Keratinocyte (primary cell): ENCODE results near the gene RENBP. TPM values are rescaled to one million over a fixed set of nuclear protein-coding genes. Genes with fewer than 3 reads are reported as not detected.

ENCODE experiments used
- DNase-seq: peaks from one replicate; pipeline ENCODE4 v3.0.0-alpha.2; 2011; ENCODE audit warnings: low read depth, missing footprints, low spot score
- FAIRE-seq: peaks from 2 replicates; lab custom pipeline; 2011; peaks lifted over from hg19 to GRCh38; lab: Jason Lieb, UNC
- H2AFZ ChIP-seq: 2 replicates; pipeline ENCODE4 v1.6.0; 2012; ENCODE audit warnings: low read length, control low read depth, inconsistent platforms; ENCODE audit not compliant: control insufficient read depth
- H3K27ac ChIP-seq: 2 replicates; pipeline ENCODE4 v1.5.1; 2011; ENCODE audit warnings: low read length; ENCODE audit not compliant: control insufficient read depth, insufficient read depth
- H3K27me3 ChIP-seq: 3 replicates; pipeline ENCODE4 v1.6.0; 2011; ENCODE audit warnings: low read length; ENCODE audit not compliant: control insufficient read depth, insufficient read depth; ENCODE audit errors: extremely low read depth
- H3K36me3 ChIP-seq, 2 experiments: 2 replicates in 1 of 2; 3 replicates in 1 of 2; pipeline ENCODE4 v1.5.1; 2011; ENCODE audit warnings: low read length in 2 of 2, mild to moderate bottlenecking in 1 of 2; ENCODE audit not compliant: control insufficient read depth in 2 of 2, insufficient read depth in 2 of 2; ENCODE audit errors: extremely low read depth in 1 of 2
- H3K4me1 ChIP-seq: 3 replicates; pipeline ENCODE4 v1.5.1; 2011; ENCODE audit warnings: low read length; ENCODE audit not compliant: control insufficient read depth, insufficient read depth; ENCODE audit errors: extremely low read depth
- H3K4me2 ChIP-seq: 3 replicates; pipeline ENCODE4 v1.6.0; 2011; ENCODE audit warnings: low read depth, low read length; ENCODE audit not compliant: control insufficient read depth, insufficient read depth; ENCODE audit errors: extremely low read depth
- H3K4me3 ChIP-seq, 3 experiments: fragments of 200-600 bp in 1 of 3; sonication (generic) in 1 of 3; 2 replicates in 2 of 3; 3 replicates in 1 of 3; pipeline ENCODE4 v1.5.1; 2011 to 2016; ENCODE audit warnings: low read length in 3 of 3, mild to moderate bottlenecking in 3 of 3, control low read depth in 2 of 3, inconsistent platforms in 1 of 3, low read depth in 1 of 3, mixed read lengths in 1 of 3, mixed run types in 1 of 3, moderate library complexity in 1 of 3; ENCODE audit not compliant: control insufficient read depth in 2 of 3, insufficient read depth in 2 of 3; ENCODE audit errors: extremely low read depth in 1 of 3
- H3K79me2 ChIP-seq: 2 replicates; pipeline ENCODE4 v1.6.0; 2012; ENCODE audit warnings: low read length; ENCODE audit not compliant: control insufficient read depth, insufficient read depth
- H3K9ac ChIP-seq: 3 replicates; pipeline ENCODE4 v1.6.0; 2011; ENCODE audit warnings: low read length; ENCODE audit not compliant: control insufficient read depth, insufficient read depth; ENCODE audit errors: extremely low read depth
- H3K9me1 ChIP-seq: 3 replicates; pipeline ENCODE4 v1.6.0; 2011; ENCODE audit warnings: low read length; ENCODE audit not compliant: control insufficient read depth, insufficient read depth; ENCODE audit errors: extremely low read depth
- H3K9me3 ChIP-seq: 2 replicates; pipeline ENCODE4 v1.5.1; 2012; ENCODE audit warnings: low read depth, low read length; ENCODE audit not compliant: control insufficient read depth
- H4K20me1 ChIP-seq: 3 replicates; pipeline ENCODE4 v1.6.0; 2011; ENCODE audit warnings: low read length; ENCODE audit not compliant: control insufficient read depth, insufficient read depth; ENCODE audit errors: extremely low read depth
- CTCF ChIP-seq, 3 experiments: IDR thresholded peaks in 1 of 3; conservative IDR thresholded peaks in 1 of 3; optimal IDR thresholded peaks in 1 of 3; 2 replicates in 2 of 3; 3 replicates in 1 of 3; pipeline versions ENCODE3 to v1.5.1; 2011; ENCODE audit warnings: low read length in 3 of 3, mild to moderate bottlenecking in 3 of 3, moderate library complexity in 2 of 3, control low read depth in 1 of 3, inconsistent platforms in 1 of 3; ENCODE audit not compliant: insufficient read depth in 2 of 3; ENCODE audit errors: extremely low read depth in 1 of 3
- EZH2 ChIP-seq: IDR thresholded peaks from one replicate; pipeline ENCODE4 v1.6.1; 2012; ENCODE audit warnings: inconsistent platforms, mild to moderate bottlenecking, low read length, moderate library complexity
- dilution Hi-C: fragments of 300-500 bp; cut with MboI; formaldehyde crosslinking; loops from one replicate; pipeline ENCODE4 v1.7.0; 2020; ENCODE audit warnings: low sequenced_read_pairs; ENCODE audit not compliant: extremely low pct_ligation_motif_present
- polyA minus RNA-seq, 3 experiments: library from RNA; depleted of rRNA, polyadenylated mRNA; stranded (reverse); fragments of >200 nt; gene quantifications; 1 replicate in 1 of 3; 2 replicates in 1 of 3; 3 replicates in 1 of 3; pipeline ENCODE4 v1.2.3, GENCODE V29; 2011
- polyA plus RNA-seq, 5 experiments: library from polyadenylated mRNA; depleted of rRNA in 3 of 5; stranded (reverse) in 3 of 5; stranded (forward) in 1 of 5; unstranded in 1 of 5; fragments of >200 nt; gene quantifications; 1 replicate in 1 of 5; 2 replicates in 3 of 5; 3 replicates in 1 of 5; pipeline versions ENCODE4 v1.2.1 to v1.2.3, GENCODE V29; 2011 to 2012; ENCODE audit warnings: missing spikeins in 2 of 5, low read depth in 1 of 5, low replicate concordance in 1 of 5

The RENBP gene
- polyA plus RNA-seq (0.08 to 0.40 TPM (median 0.16 TPM) in 3 replicates), polyA minus RNA-seq (0.13 TPM in 1 of 3 replicates, not detected in the others)
- 0.77 TPM for polyA plus RNA-seq (2011; ENCODE audit: low read depth)
- 0.23 TPM in 1 of 2 replicates, not detected in the other for polyA plus RNA-seq (2011; cell fraction: cytosol; rRNA removed)
- polyA plus RNA-seq (2011; cell fraction: nucleus; rRNA removed): 0.39 and 0.71 TPM in 2 replicates
- 0.08 and 1.6 TPM in 2 replicates for polyA plus RNA-seq (2012; ENCODE audit: low replicate concordance)
- not detected for polyA minus RNA-seq (2011; cell fraction: cytosol; rRNA and poly(A)+ RNA removed)
- polyA minus RNA-seq (2011; cell fraction: nucleus; rRNA and poly(A)+ RNA removed): not detected in 2 replicates

DNA sequence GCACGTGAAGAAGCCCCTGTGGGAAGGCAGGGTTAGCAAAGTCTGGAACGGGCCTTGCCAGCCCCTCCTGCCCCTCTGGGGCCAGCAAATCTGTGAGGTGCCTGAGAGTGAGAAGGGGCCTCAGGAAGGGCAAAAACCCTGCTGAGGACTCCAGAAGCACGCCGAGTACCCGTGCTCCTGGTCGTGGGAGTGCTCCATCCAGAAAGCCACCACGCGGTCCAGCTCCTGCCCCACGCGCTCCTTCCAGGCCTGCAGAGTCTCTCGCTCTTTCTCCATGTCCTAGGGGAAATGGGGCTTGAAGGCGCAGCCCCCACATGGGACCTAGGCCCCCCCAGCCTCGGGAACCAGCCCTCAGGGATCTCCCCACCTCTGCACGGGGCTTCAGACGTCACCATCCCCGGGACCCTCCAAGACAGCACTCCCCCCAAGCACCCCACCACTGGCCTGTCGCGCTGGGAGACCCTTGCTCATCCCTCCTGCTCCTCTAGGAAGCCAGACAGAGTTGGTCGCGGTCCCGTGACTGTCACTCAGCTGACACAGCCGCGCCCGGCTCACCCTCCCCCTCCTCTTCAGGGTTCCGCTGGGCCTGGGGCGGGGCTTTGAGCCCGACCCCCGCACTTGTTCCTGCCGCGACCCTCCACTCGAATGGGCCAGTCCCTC, at the start of gene RENBP:
TSS of gene RENBP (minus strand) at position 504 of the 660 bp plus-strand sequence. CDS start at position 471, 33 bp downstream.
- no peak for TF ChIP-seq EZH2
- TF ChIP-seq CTCF (optimal IDR thresholded peaks at IDR 0.05 in 1 of 3, IDR thresholded peaks at IDR 0.05 in 1 of 3, conservative IDR thresholded peaks at IDR 0.05 in 1 of 3; ENCODE audit: extremely low read depth in 1 of 3, insufficient read depth in 2 of 3, low read length in 3 of 3): no peak
- Histone ChIP-seq H3K9ac (no peak within 1 kb of the TSS), H3K4me2 (no peak within 1 kb of the TSS), H3K36me3 (peaks cover 0 to 4% of the 10 kb centered on the region in 2 experiments), H3K27me3 (no peaks in the 10 kb centered on the region), H3K9me3 (no peaks in the 10 kb centered on the region), H3K4me3 (no peak within 1 kb of the TSS), H3K27ac (no peak within 1 kb of the TSS), H3K4me1 (no peaks in the 10 kb centered on the region), H3K9me1 (no peaks in the 10 kb centered on the region), H3K79me2 (no peaks in the 10 kb centered on the region), H4K20me1 (no peaks in the 10 kb centered on the region), H2AFZ (no peak within 1 kb of the TSS)
- DNase-seq (no peak), FAIRE-seq (no peak)
- dilution Hi-C loops: no loop called here

- Histone ChIP-seq H3K79me2 (no peaks in the 10 kb centered on the region), H3K4me1 (no peaks in the 10 kb centered on the region), H3K27me3 (no peaks in the 10 kb centered on the region), H3K9me1 (no peaks in the 10 kb centered on the region), H3K9me3 (no peaks in the 10 kb centered on the region), H2AFZ (no peak overlapping the region), H4K20me1 (no peaks in the 10 kb centered on the region), H3K9ac (no peak overlapping the region), H3K36me3 (no peaks in the 10 kb centered on the region), H3K4me3 (no peak overlapping the region), H3K4me2 (no peak overlapping the region), H3K27ac (no peak overlapping the region)
- TF ChIP-seq CTCF (optimal IDR thresholded peaks at IDR 0.05 in 1 of 3, IDR thresholded peaks at IDR 0.05 in 1 of 3, conservative IDR thresholded peaks at IDR 0.05 in 1 of 3; ENCODE audit: extremely low read depth in 1 of 3, insufficient read depth in 2 of 3, low read length in 3 of 3): no peak
- TF ChIP-seq EZH2: no peak
- dilution Hi-C loops: no loop called here
- no peak for FAIRE-seq
- DNase-seq: no peak
Observed at GRCh38 chrX:153993978-153994377, 49.5 kb upstream of the RENBP start.
